ENCODE data around the gene ENTPD1.

The ENTPD1 gene

DNA sequence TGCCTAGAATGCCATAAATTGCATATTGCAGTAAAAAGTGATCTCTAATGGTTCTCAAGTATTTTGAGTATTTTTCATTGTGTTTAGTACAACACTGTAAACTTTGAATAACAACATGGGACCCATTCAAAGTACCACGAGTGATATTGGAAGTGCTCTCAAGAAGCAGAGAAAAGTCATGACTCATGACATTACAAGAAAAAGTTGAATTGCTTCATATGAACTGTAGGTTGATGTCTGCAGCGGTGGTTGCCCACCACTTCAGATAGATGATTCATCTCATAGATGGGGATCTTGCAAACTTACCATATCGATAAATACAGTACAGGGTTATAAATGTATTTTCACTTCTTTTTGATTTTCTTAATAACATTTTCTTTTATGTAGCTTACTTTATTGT lies 33.9 kb downstream of the ENTPD1 start:
- DNase-seq (ENCODE audit: low spot score), result no peak

GRCh38 chr10:95790982-95791381 lies 35.0 kb downstream of the ENTPD1 start:
- in situ Hi-C loops (cut with MboI; ENCODE audit: low pct_unique_long_range_greater_than_20kb, low sequenced_read_pairs, unreplicated experiment), result no loop called here
- TF ChIP-seq, protein P1, sequence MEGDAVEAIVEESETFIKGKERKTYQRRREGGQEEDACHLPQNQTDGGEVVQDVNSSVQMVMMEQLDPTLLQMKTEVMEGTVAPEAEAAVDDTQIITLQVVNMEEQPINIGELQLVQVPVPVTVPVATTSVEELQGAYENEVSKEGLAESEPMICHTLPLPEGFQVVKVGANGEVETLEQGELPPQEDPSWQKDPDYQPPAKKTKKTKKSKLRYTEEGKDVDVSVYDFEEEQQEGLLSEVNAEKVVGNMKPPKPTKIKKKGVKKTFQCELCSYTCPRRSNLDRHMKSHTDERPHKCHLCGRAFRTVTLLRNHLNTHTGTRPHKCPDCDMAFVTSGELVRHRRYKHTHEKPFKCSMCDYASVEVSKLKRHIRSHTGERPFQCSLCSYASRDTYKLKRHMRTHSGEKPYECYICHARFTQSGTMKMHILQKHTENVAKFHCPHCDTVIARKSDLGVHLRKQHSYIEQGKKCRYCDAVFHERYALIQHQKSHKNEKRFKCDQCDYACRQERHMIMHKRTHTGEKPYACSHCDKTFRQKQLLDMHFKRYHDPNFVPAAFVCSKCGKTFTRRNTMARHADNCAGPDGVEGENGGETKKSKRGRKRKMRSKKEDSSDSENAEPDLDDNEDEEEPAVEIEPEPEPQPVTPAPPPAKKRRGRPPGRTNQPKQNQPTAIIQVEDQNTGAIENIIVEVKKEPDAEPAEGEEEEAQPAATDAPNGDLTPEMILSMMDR (IDR thresholded peaks at IDR 0.05; ENCODE audit: extremely low read depth, insufficient read depth, missing control alignments), result no peak
- no peak for DNase-seq (ENCODE audit: low spot score)

More for the DNA sequence above, 33.9 kb downstream of the ENTPD1 start:
- TF ChIP-seq, protein P1 (IDR thresholded peaks at IDR 0.05; ENCODE audit: extremely low read depth, insufficient read depth, missing control alignments), result no peak
- in situ Hi-C loops (cut with MboI; ENCODE audit: low pct_unique_long_range_greater_than_20kb, low sequenced_read_pairs, unreplicated experiment), result loop anchor here (10.0 kb wide), 1 partner anchor 45 kb away; no protein-coding TSS in a partner anchor

GRCh38 chr10:95791425-95791979 lies 35.5 kb downstream of the ENTPD1 start:
- TF ChIP-seq, protein P1 (IDR thresholded peaks at IDR 0.05; ENCODE audit: extremely low read depth, insufficient read depth, missing control alignments), result no peak
- in situ Hi-C loops (cut with MboI; ENCODE audit: low pct_unique_long_range_greater_than_20kb, low sequenced_read_pairs, unreplicated experiment), result no loop called here
- no peak for DNase-seq (ENCODE audit: low spot score)

DNA sequence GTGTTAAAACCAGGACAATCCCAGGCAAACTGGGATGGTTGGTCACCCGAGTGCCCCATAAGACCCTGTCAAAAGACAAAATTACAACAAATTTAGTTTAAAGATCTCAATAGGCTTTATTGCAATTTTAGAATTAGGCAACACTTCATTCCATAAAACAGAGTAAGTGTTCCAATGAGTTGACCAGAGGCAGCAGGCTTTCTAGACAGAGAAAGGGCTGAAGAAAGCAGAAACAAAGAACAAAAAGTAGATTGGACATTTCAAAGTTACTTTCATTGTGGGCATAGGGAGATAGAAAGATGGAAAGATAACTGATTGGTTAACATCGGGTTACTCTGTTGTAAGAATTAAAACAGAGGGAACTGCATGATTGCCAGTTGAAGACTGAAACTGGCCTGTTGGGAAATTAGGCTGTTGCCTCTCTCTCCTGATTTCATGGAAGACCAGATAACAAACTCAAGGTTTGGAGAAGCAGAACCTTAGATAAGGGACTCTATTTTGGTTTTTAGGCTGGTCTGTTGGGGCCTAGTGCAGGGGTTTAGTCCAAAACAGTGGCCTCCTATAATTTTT lies 36.3 kb downstream of the ENTPD1 start:
- no peak for DNase-seq (ENCODE audit: low spot score)
- TF ChIP-seq, protein P1 (IDR thresholded peaks at IDR 0.05; ENCODE audit: extremely low read depth, insufficient read depth, missing control alignments), result no peak
- in situ Hi-C loops (cut with MboI; ENCODE audit: low pct_unique_long_range_greater_than_20kb, low sequenced_read_pairs, unreplicated experiment), result no loop called here

DNA sequence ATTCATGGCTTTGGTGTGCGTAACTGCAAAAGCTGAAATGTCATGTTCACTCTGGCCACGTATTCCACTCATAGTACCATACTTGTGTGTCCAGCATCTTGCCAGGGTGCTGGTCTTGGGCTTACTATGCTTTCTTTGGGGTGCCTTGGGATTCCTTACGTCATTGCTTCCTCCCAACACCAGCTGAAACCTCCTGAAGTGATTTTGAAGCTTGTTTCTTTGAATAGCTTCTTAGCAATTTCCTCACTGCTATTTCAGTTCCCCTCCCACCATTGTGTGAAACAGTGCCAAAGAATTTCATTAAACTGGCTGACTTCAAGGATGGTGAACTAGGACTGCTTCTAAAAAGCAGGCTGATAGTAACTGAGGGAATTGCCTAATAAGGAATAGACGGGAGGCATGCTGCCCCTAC lies 36.9 kb downstream of the ENTPD1 start:
- DNase-seq (ENCODE audit: low spot score), result no peak
- TF ChIP-seq, protein P1 (IDR thresholded peaks at IDR 0.05; ENCODE audit: extremely low read depth, insufficient read depth, missing control alignments), result no peak
- in situ Hi-C loops (cut with MboI; ENCODE audit: low pct_unique_long_range_greater_than_20kb, low sequenced_read_pairs, unreplicated experiment), result no loop called here

GRCh38 chr10:95793401-95794045 lies 37.6 kb downstream of the ENTPD1 start:
- in situ Hi-C loops (cut with MboI; ENCODE audit: low pct_unique_long_range_greater_than_20kb, low sequenced_read_pairs, unreplicated experiment), result no loop called here
- no peak for DNase-seq (ENCODE audit: low spot score)
- TF ChIP-seq, protein P1 (IDR thresholded peaks at IDR 0.05; ENCODE audit: extremely low read depth, insufficient read depth, missing control alignments), result no peak

All from GM13977 (cell line).